ENCODE results near the gene SSBP3.
A peak's percentile ranks its signal among the peaks of the same experiment; 100 is the strongest.

- TF ChIP-seq CTCF (IDR thresholded peaks at IDR 0.05), result peak in 4 of 6 experiments; percentile 13 to 39 (median 30)
- TF ChIP-seq POLR2A (IDR thresholded peaks at IDR 0.05), result no peak
Observed at GRCh38 chr1:54275349-54275748, 130.8 kb downstream of the SSBP3 start.
